Stimulated activated CD8-positive, alpha-beta memory T cell treated with anti-CD3 and anti-CD28 coated beads, Interleukin-4, amount 100 ng/mL, for 4 hours (primary cell): Measurements from ENCODE around the gene TRAP1.

Experiments
- DNase-seq, 2 donors: peaks; one replicate each; pipeline ENCODE4 v3.0.0-alpha.2; 2020; ENCODE audit warnings: low read depth in 2 of 2, low spot score in 1 of 2

Gene TRAP1

DNA sequence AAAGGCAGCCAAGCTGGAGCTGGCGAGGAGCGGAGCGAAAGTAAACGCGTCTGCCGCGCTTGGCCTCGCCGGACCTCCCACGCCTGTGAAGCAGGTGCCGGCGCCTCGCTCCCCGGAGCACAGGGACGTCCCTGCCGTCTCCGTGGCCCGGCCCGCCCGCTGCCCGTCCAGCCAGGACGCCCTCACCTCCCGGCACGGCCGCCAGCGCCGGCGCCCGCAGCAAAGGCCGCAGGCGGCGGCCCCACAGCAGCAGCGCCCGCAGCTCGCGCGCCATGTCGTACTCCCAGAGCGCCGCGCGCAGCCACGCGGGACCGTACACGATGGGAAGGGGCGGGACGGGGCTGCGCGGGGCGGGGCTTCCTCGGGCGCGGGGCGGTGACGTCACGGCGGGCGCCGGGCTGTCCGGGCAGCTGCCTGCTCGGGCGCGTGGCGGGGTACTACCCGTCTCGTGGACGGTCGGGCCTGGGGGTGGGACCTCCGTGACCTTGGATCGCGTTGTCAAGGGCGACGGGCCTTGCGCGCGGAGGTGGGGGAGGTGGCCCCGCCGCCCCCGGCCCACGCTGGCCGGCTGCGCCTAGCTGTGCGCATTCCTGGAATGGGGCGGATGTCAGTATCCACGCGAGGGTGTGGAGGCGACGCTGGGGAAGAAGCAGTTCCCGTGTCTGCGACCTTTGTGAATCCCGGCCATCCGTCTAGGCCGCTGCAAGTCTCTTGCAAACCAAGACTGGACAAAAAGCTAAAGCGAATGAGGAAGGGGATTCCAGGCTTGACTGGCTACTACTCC lies at the start of gene TRAP1:
Gene TRAP1 (minus strand): TSS at position 290 of the 784 bp plus-strand sequence. CDS start 16 bp downstream, at position 274.
- peak; percentile 81 to 88 for DNase-seq

DNA sequence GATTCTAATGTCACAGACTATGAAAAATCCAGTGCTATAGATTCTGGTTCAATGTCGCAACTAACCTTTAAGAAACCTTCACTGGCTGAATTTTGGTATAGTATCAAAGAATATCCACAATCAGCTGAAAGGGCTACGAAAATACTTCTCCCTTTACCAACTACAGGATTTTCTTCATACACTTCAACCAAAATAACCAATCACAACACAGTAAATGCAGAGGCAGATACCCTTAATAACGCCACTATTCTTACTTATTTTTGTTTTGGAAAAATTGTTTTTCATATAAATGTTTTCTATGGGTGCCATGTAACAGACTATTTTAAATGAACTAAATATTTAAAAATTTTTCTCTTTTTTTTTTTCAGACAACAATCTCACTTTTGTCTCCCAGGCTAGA lies 48.9 kb upstream of the TRAP1 start:
- DNase-seq = no peak

DNA sequence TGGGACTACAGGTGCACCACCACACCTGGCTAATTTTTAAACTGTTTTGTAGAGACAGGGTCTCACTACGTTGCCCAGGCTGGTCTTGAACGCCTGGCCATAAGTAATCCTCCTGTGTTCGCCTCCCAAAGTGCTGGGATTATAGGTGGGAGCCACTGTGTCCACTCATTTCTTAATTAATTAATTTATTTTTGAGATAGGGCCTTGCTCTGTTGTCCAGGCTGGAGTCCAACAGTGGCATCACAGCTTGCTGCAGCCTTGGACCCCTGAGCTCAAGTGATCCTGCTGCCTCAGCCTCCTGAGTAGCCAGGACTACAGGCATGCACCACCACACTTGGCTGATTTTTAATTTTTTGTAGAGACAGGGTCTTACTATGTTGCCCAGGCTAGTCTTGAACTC lies 47.1 kb upstream of the TRAP1 start:
- no peak for DNase-seq

DNA sequence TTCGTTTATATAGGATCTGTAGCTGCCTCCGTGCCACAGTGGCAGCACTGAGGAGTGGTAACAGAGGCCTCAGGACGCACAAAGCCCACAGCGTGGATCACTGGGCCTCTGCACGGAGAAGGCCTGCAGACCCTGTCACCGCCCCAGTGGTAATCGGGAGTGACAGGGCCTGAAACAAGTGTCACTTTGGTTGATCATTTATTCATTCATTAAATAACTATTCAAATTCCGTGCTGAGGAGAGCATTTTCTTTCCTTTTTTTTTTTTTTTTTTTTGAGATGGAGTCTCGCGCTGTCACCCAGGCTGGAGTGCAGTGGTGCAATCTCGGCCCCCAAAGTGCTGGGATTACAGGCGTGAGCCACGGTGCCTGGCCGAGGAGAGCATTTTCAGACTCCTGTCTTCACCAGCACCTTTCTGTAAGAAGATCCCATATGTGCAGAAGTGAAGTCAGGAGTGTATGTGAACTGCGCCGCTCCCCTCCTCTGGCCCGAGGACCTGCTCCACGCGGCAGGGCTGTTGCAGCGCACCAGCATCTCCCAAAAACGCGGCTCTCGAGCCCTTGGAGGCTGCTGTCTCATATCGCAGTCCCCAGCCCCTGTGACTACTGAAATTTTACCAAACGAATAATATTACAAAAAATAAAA lies 44.9 kb upstream of the TRAP1 start:
- no peak for DNase-seq

DNA sequence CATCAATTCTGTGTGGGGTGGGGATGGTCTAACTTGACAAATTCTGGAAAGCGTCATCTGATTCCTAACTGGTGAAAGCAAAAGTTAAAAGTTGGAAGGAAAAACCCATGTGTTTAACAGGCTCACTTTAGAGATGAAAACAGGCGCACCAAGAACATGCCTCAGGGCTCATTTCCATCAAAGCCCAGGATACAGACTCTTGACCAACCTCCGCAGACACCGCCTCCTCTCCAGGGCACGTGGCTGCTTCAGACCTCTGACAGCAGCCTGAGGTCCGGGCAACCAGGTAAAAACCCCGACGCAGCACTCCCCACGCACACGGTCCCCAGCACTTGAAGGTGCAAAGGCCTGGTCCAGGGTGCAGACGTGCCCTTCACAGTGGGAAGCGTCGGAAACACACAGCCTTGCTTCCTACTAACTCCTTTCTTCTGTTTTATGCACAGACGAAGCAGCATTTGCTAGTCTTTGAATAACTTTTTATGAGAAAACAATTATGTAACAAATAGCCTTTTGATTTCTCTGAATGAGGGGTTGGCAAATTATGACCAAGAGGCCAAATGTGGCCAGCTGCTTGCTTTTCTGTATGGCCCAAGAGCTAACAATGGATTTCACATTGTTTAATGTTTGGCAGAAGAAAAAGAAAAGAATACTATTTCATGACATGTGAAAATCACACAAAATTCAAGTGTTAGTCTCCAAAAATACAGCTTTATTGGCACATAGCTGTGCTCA lies 44.2 kb upstream of the TRAP1 start:
- no peak for DNase-seq

DNA sequence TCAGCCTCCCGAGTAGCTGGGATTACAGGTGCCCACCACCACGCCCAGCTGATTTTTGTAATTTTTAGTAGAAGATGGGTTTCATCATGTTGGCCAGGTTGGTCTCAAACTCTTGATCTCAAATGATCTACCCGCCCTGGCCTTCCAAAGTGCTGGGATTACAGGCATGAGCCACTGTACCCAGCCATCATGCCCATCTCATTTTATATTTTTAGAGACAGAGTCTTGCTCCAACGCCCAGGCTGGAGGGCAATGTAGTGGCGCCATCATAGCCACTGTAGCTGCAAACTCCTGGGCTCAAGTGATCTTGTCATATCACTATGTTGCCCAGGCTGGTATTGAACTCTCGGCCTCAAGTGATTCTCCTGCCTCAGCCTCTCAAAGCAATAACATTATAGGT lies 43.2 kb upstream of the TRAP1 start:
- DNase-seq = no peak

DNA sequence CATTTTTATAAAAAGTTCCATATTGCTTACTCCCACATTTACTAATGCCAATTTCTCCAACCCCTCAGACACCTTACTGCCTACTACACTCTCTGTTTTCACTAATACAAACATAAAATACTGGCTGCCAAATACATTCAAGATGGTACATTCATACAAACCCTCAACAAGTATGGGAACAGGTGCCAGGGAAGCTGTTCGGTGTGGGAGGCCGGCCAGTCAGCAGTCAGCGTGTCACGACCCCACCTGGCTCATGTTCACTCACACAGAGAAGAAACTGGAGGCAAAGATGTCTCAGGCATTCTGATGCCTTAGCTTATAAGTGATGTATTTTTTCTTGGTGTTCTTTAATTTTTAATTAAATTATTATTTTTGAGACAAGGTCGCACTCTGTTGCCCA lies 42.4 kb upstream of the TRAP1 start:
- no peak for DNase-seq

DNA sequence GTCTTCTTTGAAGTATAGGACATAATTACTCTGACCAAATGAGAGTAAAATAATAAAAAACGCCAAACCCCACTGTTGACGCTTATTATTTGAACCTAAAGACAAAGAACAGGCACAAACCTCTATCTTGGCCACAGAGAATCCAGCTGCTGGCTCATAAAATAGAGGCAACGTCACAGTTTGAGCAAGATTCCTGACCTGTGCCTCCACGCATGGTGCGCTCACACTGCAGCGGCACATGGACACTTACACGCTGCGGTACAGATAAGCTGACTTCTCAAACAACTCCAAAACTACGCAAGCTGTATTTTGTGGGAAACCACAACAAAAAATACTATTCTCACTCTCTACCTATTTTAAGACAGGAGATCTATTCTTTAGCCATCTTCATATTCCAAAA lies 38.8 kb upstream of the TRAP1 start:
- no peak for DNase-seq

DNA sequence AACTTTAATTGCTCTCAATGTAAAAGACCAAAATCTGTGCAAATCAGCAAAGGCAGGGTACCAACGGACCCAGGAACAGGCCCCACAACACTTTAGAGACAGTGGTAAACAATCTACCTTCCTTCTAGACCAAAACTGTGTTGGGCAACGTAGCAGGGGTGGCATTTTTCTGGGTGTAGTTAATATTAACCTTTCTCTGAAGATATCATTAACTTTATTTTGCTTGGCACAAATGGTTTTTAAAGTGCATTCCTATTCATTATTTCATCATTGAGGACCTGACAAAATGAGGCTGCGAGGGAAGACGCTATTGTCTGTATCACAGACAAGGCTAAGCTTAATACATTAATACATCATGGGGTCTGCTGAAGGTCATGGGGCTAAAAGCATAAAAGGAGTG lies 37.9 kb upstream of the TRAP1 start:
- DNase-seq = no peak

DNA sequence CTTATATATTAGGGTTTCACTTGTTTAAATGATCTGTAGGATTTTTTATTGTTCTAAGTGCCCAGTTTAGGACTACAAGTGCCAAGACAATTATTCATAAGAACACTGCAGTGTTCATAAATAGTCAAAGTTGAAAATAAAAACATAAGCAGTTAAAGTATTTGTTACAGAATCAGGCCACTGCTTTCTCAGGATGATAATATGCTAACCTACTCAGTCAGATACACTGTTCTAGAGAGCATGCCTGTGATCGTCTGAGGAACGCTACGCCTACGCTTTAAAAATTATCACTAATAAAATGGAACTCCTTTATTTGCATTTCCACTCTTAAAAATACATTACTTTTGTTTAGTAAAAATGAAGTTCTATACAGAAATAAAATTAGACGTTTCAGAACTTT lies 37.4 kb upstream of the TRAP1 start:
- no peak for DNase-seq

DNA sequence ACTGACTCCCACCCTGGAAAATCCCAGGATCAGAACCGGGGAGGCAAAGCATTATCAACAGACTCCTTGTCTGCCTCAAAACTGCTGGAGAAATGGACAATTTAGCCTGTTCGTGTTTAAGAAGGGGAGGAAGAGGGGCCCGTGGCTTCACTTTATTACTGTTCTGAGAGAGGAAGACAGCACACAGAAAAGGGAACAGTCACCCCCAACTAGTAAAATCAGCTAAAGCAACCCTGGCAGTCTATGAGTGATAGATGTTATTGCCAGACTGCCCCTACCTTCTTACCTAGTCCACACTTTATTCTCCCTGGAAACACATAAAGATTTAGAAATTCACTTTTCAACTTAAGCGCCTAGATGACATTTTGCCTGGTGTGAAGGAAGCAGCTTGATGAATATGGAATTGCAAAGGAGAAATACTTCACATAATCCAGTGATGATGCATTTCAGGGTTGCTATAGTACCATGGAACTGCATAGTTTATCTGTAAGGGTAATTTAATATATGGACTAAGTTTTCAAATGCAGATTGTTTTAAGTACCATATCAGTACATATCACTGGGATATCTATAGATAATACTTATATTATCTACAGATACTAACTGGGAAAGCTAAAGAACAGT lies 36.9 kb upstream of the TRAP1 start:
- DNase-seq = no peak

DNA sequence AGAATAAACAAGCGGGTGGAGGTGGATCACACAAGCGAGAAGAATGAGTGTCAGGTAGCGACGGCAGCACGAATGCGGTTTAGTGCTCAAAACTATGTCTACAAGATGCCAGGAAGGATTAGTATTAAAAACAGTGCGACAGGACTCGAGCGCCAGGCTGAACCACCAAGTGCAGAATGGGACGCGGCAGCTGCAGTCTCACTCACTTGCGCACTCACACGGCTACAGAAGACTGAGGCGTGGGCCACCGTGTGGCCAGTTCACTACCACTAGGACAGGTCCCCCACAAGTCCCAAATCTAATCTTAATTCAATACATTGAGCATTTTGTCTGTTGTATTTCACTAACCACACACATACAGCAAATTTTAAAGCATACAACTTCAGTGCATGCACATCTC lies 35.7 kb upstream of the TRAP1 start:
- DNase-seq = no peak

DNA sequence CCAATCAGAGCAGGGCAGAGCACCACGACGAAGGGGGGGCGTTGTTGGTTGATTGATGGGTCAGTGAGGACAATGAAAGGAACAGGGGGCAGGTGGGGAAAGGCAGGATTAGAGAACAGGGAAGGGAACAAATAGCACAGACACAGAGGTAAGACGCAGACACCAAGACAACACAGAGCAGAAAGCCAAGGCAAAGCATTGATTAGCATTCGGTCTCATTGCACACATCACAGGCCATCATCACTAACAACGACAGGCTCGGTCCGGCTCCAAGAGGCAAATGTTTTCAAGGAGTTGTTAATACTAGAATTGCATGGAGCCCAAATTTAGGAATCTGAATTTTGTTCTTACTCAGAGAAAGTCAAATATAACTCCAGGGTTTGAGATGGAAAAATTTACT lies 34.6 kb upstream of the TRAP1 start:
- DNase-seq = no peak

DNA sequence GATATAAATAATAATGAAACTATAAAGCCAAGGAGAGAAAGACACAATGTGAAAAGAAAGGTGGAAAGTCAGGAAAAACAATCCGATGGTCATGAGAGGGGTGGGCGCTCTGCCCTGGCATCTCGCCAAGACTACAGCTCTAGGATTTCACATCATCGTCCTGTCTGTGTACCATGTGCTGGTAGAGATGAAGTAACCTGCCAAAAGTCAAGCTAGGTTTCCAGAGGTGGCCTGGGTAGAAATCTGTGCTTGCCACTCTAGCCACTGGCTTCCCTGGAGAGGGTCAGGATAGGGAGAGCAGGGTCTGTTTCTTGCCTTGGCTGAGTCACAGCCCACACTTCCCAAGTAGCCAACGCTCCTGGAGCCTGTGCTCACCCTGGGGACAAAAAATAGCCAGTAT lies 31.0 kb upstream of the TRAP1 start:
- no peak for DNase-seq

DNA sequence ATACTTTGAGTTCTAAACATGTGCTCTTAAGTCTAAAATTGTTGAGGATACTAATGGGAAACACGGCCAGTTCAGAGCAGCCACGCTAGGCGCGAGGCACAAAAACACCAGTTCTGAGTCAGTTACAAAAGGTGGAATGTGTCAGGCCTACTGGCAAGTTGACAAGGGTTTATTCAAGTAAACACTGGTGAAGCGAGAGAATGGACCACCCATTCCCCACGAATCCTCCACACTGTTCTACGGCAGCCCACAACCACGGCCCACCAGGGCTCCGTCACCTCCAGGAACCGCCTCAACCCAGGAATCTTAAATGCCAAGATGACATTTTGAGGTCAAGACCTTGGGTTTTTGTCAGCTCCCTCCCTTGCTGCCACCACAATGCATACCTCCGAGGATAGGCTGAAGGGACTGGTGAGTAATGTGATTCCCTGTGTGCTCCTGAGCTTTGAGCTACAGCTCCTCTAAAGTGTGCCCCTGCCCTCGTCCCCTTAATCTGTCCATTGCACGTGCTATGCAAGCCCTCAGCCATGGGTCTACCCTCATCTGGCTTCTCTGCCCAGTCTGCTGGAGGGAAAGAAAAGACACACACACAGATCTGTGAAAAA lies 28.5 kb upstream of the TRAP1 start:
- DNase-seq = no peak

DNA sequence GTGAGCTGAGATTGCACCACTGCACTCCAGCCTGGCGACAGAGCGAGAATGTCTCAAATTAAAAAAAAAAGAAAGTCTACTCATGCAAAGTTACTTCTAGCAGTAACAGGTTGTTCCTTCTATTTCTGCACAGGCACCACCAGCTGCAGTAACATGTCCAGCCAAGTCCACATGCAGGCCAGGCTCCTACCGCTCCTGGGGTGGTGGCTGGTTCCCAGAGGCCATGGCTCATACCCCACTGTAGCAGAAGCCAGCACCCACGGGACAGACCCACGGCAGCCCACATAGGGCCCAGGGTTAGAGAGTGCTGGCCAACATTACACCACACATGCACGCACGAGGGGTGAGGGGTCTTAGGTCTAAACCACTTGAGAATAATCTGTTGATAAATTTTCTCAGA lies 26.7 kb upstream of the TRAP1 start:
- DNase-seq = no peak

DNA sequence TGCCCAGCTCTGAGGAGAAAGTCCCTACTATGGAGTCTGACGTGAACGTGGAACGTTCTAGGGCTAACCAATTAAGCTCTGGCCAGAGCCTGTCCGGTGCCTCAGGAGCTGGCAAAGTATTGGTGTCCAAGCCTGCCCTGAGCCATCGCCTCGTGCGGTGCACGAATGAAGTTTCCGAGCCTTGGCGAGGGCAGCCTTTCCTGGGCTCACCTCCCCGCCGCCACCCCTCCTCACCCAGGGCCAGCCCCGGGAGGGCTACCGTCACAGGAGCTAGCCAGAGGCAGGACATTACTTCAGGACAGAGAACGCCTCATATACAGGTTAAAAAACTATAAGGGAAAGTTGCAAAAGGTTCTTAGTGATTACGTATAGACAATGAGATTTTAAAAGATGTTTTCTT lies 23.6 kb upstream of the TRAP1 start:
- DNase-seq = no peak

DNA sequence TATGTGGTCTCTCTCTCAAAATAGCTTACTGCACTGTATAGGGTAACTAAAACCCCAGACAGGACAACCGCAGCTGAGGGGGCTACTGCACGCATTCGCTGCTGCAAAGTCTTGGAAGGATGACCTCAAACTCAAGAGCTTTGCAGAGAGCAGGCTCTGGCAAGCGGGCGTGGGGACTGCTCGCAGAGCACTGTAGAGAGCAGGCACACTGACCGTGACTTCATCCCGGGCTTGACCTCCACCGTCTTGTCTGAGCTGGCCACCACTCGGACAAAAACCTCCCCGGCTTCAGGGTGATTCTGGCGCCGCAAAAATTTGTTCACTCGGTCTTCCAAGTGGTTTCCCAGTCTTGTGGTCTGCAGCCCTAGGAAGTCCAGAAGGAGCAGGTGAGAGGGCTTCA lies 22.9 kb upstream of the TRAP1 start:
- no peak for DNase-seq

DNA sequence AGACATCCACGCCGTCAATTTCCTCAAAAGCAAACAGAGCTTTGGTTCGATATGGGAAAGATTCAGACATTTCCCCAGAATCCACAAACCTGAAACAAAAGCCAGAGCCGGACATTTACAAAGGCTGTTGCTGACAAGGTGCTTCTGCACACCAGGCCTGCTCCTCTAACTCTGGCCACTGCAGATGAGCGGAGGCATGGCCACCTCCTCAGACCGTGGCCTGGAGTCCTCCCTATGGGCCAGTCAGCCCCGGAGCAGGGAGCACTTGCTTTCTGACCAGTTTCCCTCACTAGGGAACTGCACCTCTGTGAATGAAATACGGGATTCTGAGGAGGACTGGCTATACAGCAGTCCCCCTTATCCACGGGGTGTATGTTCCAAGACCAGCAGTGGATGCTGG lies 22.3 kb upstream of the TRAP1 start:
- DNase-seq = no peak

DNA sequence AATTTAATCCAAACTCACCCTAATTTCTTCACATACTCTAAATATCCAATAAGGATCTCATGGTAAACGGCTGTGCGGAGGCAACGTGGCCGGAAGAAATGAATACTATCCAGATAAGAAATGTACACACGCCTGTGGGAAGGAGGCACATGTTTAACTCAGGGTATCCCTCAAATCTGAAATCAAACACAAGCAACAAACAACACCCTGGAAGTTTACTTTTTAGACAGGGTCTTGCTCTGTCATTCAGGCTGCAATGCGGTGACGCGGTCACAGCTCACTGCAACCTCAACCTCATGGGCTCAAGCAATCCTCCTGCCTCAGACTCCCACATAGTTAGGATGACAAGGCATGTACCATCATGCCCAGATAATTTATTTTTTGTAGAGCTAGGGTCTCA lies 21.2 kb upstream of the TRAP1 start:
- no peak for DNase-seq

DNA sequence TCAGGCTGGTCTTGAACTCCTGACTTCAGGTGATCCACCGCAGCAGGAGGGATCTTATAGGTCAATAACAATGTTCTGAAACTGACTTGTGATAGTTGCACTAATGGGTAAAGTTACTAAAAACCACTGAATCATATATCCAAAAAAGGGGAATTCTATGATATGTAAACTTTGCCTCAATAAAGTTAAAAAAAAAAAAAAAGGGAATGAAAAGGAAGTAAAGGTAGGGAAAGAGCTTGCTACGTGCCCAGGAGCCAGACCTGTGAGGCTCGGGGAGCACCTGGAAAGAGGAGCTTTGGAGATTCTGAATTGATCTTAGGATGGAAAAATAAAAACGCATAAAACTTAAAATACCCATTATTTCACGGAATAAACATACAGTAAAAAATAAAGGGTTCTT lies 20.8 kb upstream of the TRAP1 start:
- no peak for DNase-seq
